ENCODE results near the gene DOCK3. TPM values are rescaled to one million over a fixed set of nuclear protein-coding genes. Genes with fewer than 3 reads are reported as not detected.

The DOCK3 gene
- total RNA-seq, 1 donor, result 0.36 TPM

GRCh38 chr3:51396401-51396800 is 721.7 kb downstream of the DOCK3 start:
- H3K36me3 ChIP-seq (ENCODE audit: insufficient read depth, low read length), result peaks cover 65% of the 10 kb centered on the region

GRCh38 chr3:51397392-51397791 is 722.7 kb downstream of the DOCK3 start:
- H3K4me2 ChIP-seq (ENCODE audit: insufficient read depth, low read length), result no peak overlapping the region
- peaks cover 20% of the 10 kb centered on the region for H3K4me1 ChIP-seq (ENCODE audit: insufficient read depth, low read length)
- H3K27me3 ChIP-seq (ENCODE audit: insufficient read depth, low read length), result no peaks in the 10 kb centered on the region
- DNase-seq (ENCODE audit: insufficient read length, low spot score, missing footprints), result peak; percentile 21
- no peak for TF ChIP-seq CTCF (IDR thresholded peaks at IDR 0.05; ENCODE audit: extremely low read depth, low read depth, low read length)
- H3K9me3 ChIP-seq (ENCODE audit: low read depth, low read length), result no peaks in the 10 kb centered on the region
- H3K4me3 ChIP-seq (ENCODE audit: insufficient read depth, low read length), result no peak overlapping the region
- no peak overlapping the region for H2AFZ ChIP-seq (ENCODE audit: low read length)
- peaks cover 45% of the 10 kb centered on the region for H3K79me2 ChIP-seq (ENCODE audit: insufficient read depth, low read length)
- H3K27ac ChIP-seq (ENCODE audit: low read depth, low read length), result no peak overlapping the region
- H3K36me3 ChIP-seq (ENCODE audit: insufficient read depth, low read length), result peaks cover 62% of the 10 kb centered on the region
- peaks cover 39% of the 10 kb centered on the region for H4K20me1 ChIP-seq (ENCODE audit: insufficient read depth, low read length)

More at GRCh38 chr3:51396401-51396800, 721.7 kb downstream of the DOCK3 start:
- H2AFZ ChIP-seq (ENCODE audit: low read length), result no peak overlapping the region
- H3K79me2 ChIP-seq (ENCODE audit: insufficient read depth, low read length), result peaks cover 55% of the 10 kb centered on the region
- peak overlapping the region; percentile 15 for H3K27ac ChIP-seq (ENCODE audit: low read depth, low read length)
- peaks cover 42% of the 10 kb centered on the region for H4K20me1 ChIP-seq (ENCODE audit: insufficient read depth, low read length)
- no peaks in the 10 kb centered on the region for H3K9me3 ChIP-seq (ENCODE audit: low read depth, low read length)
- H3K4me1 ChIP-seq (ENCODE audit: insufficient read depth, low read length), result peaks cover 24% of the 10 kb centered on the region
- no peak for TF ChIP-seq CTCF (IDR thresholded peaks at IDR 0.05; ENCODE audit: extremely low read depth, low read depth, low read length)
- H3K4me2 ChIP-seq (ENCODE audit: insufficient read depth, low read length), result no peak overlapping the region
- DNase-seq (ENCODE audit: insufficient read length, low spot score, missing footprints), result peak; percentile 31
- H3K4me3 ChIP-seq (ENCODE audit: insufficient read depth, low read length), result no peak overlapping the region
- no peaks in the 10 kb centered on the region for H3K27me3 ChIP-seq (ENCODE audit: insufficient read depth, low read length)

- peak; percentile 50 for DNase-seq (ENCODE audit: insufficient read length, low spot score, missing footprints)
- peaks cover 31% of the 10 kb centered on the region for H3K79me2 ChIP-seq (ENCODE audit: insufficient read depth, low read length)
- H3K4me1 ChIP-seq (ENCODE audit: insufficient read depth, low read length), result peaks cover 15% of the 10 kb centered on the region
- no peaks in the 10 kb centered on the region for H3K9me3 ChIP-seq (ENCODE audit: low read depth, low read length)
- H3K36me3 ChIP-seq (ENCODE audit: insufficient read depth, low read length), result peaks cover 55% of the 10 kb centered on the region
- no peak for TF ChIP-seq CTCF (IDR thresholded peaks at IDR 0.05; ENCODE audit: extremely low read depth, low read depth, low read length)
- H3K27ac ChIP-seq (ENCODE audit: low read depth, low read length), result no peak overlapping the region
- H3K27me3 ChIP-seq (ENCODE audit: insufficient read depth, low read length), result no peaks in the 10 kb centered on the region
- H2AFZ ChIP-seq (ENCODE audit: low read length), result no peak overlapping the region
- H3K4me2 ChIP-seq (ENCODE audit: insufficient read depth, low read length), result no peak overlapping the region
- peaks cover 25% of the 10 kb centered on the region for H4K20me1 ChIP-seq (ENCODE audit: insufficient read depth, low read length)
- no peak overlapping the region for H3K4me3 ChIP-seq (ENCODE audit: insufficient read depth, low read length)
These were observed 724.0 kb downstream of the DOCK3 start for GRCh38 chr3:51398595-51399310.

GRCh38 chr3:51400166-51400565 is 725.4 kb downstream of the DOCK3 start:
- peaks cover 12% of the 10 kb centered on the region for H4K20me1 ChIP-seq (ENCODE audit: insufficient read depth, low read length)
- H3K4me3 ChIP-seq (ENCODE audit: insufficient read depth, low read length), result no peak overlapping the region
- no peak overlapping the region for H2AFZ ChIP-seq (ENCODE audit: low read length)
- no peaks in the 10 kb centered on the region for H3K27me3 ChIP-seq (ENCODE audit: insufficient read depth, low read length)
- no peak for DNase-seq (ENCODE audit: insufficient read length, low spot score, missing footprints)
- H3K36me3 ChIP-seq (ENCODE audit: insufficient read depth, low read length), result peaks cover 41% of the 10 kb centered on the region
- peaks cover 17% of the 10 kb centered on the region for H3K79me2 ChIP-seq (ENCODE audit: insufficient read depth, low read length)
- no peak for TF ChIP-seq CTCF (IDR thresholded peaks at IDR 0.05; ENCODE audit: extremely low read depth, low read depth, low read length)
- H3K27ac ChIP-seq (ENCODE audit: low read depth, low read length), result no peak overlapping the region
- peaks cover 6% of the 10 kb centered on the region for H3K4me1 ChIP-seq (ENCODE audit: insufficient read depth, low read length)
- no peak overlapping the region for H3K4me2 ChIP-seq (ENCODE audit: insufficient read depth, low read length)
- H3K9me3 ChIP-seq (ENCODE audit: low read depth, low read length), result no peaks in the 10 kb centered on the region

Data from osteoblast (primary cell).